ENCODE measurements around the gene PTPRN2. TPM values are rescaled to one million over a fixed set of nuclear protein-coding genes. Genes with fewer than 3 reads are reported as not detected.

PTPRN2 gene
- total and polyA plus RNA-seq, 2 donors (not counting 3 experiments of a cell fraction or from before 2014, with no cell fraction given): 0.62 to 0.88 TPM

GRCh38 chr7:157859915-157860314 lies 727.7 kb downstream of the PTPRN2 start:
- no peaks in the 10 kb centered on the region for H3K36me3 ChIP-seq (ENCODE audit: control insufficient read depth in 2 of 2, extremely low read depth in 1 of 2, insufficient read depth in 2 of 2, low read length in 2 of 2)
- no peak overlapping the region for H3K4me3 ChIP-seq (replicated peaks in 1 of 3; ENCODE audit: insufficient read depth in 1 of 3, low read depth in 1 of 3, low read length in 3 of 3)
- no peak overlapping the region for H2AFZ ChIP-seq (ENCODE audit: low read depth, low read length)
- no peaks in the 10 kb centered on the region for H4K20me1 ChIP-seq (replicated peaks; ENCODE audit: control insufficient read depth, extremely low read depth, insufficient read depth, low read length)
- intact Hi-C loops (cut with micrococcal nuclease): no loop called here
- ChIA-PET CTCF (no interaction called here), POLR2A (no interaction called here)
- no peak overlapping the region for H3K4me2 ChIP-seq (ENCODE audit: insufficient read depth, low read length)
- no TSS peak for BruUV-seq (replicated peaks)
- FAIRE-seq: no peak
- TF ChIP-seq MAX (IDR thresholded peaks at IDR 0.05; ENCODE audit: insufficient read depth, insufficient read length) (no peak), MYC (IDR thresholded peaks at IDR 0.05; ENCODE audit: low read depth, low read length) (no peak), POLR2A (IDR thresholded peaks at IDR 0.05; ENCODE audit: low read depth, low read length) (no peak), POLR2AphosphoS5 (IDR thresholded peaks at IDR 0.05; ENCODE audit: insufficient read depth, low read depth, low read length) (no peak), GATA2 (IDR thresholded peaks at IDR 0.05; ENCODE audit: insufficient read depth, insufficient read length, low read depth, low read length) (no peak), EZH2 (IDR thresholded peaks at IDR 0.05; ENCODE audit: borderline replicate concordance, low read depth, low read length, severe bottlenecking) (no peak), CTCF (IDR thresholded peaks at IDR 0.05; ENCODE audit: extremely low read depth in 1 of 2, insufficient read depth in 1 of 2, low read depth in 1 of 2, low read length in 2 of 2) (no peak), FOS (IDR thresholded peaks at IDR 0.05; ENCODE audit: borderline replicate concordance, insufficient read depth, low read length) (no peak), JUN (IDR thresholded peaks at IDR 0.05; ENCODE audit: borderline replicate concordance, insufficient read depth, insufficient read length, low read depth) (no peak)
- H3K9me1 ChIP-seq (replicated peaks; ENCODE audit: control insufficient read depth, extremely low read depth, insufficient read depth, low read length): no peaks in the 10 kb centered on the region
- no peaks in the 10 kb centered on the region for H3K79me2 ChIP-seq (ENCODE audit: control insufficient read depth, insufficient read depth, low read length)
- no peaks in the 10 kb centered on the region for H3K27me3 ChIP-seq (ENCODE audit: control insufficient read depth in 2 of 2, insufficient read depth in 2 of 2, low read length in 2 of 2)
- no peak overlapping the region for H3K9ac ChIP-seq (replicated peaks; ENCODE audit: extremely low read depth, insufficient read depth, low read length)
- no peak overlapping the region for H3K27ac ChIP-seq (ENCODE audit: insufficient read depth, low read depth, low read length)
- H3K9me3 ChIP-seq (replicated peaks; ENCODE audit: control insufficient read depth, insufficient read depth, low read length): peaks cover 2% of the 10 kb centered on the region
- DNase-seq (ENCODE audit: low read depth, low spot score): no peak
- dilution Hi-C loops (cut with MboI; ENCODE audit: extremely low pct_ligation_motif_present, low sequenced_read_pairs): no loop called here
- H3K4me1 ChIP-seq (ENCODE audit: control insufficient read depth, extremely low read depth, insufficient read depth, low read length): no peaks in the 10 kb centered on the region

Data from endothelial cell of umbilical vein (primary cell).